Psoas muscle (tissue), 8 donors: Measurements from ENCODE around the gene KLHL29. TPM values are rescaled to one million over a fixed set of nuclear protein-coding genes. Genes with fewer than 3 reads are reported as not detected.
"Not testable (repeated sequence)": the region's sequence is repeated elsewhere in the genome, so short reads cannot be mapped to it uniquely, and the experiment has no call there.

Experiments used
- ATAC-seq, 4 donors: fragments of 200-7000 bp; cut with Tn5 transposase; one replicate each; pipeline ENCODE4 v1.9.1; 2020; ENCODE audit warnings: moderate library complexity in 3 of 4, mild to moderate bottlenecking in 2 of 4
- DNase-seq, 2 donors: peaks; one replicate each; pipeline ENCODE4 v3.0.0-alpha.2; 2020
- H3K27ac ChIP-seq: fragments of 200-600 bp; one replicate; pipeline ENCODE4 v1.8.0; 2022
- H3K27me3 ChIP-seq, 3 donors: fragments of 200-600 bp in 1 of 3; one replicate each; pipeline versions ENCODE4 v1.6.1 to v1.8.0; 2013 to 2022; ENCODE audit warnings: low read length in 2 of 3, mild to moderate bottlenecking in 2 of 3, moderate library complexity in 1 of 3; ENCODE audit not compliant: insufficient read depth in 3 of 3
- H3K36me3 ChIP-seq, 2 donors: fragments of 200-600 bp in 1 of 2; one replicate each; pipeline versions ENCODE4 v1.6.1 to v1.8.0; 2013 to 2022; ENCODE audit warnings: low read depth in 1 of 2, mild to moderate bottlenecking in 1 of 2, moderate library complexity in 1 of 2; ENCODE audit not compliant: insufficient read depth in 1 of 2
- H3K4me1 ChIP-seq: fragments of 200-600 bp; one replicate; pipeline ENCODE4 v1.8.0; 2022
- H3K4me3 ChIP-seq: fragments of 200-600 bp; one replicate; pipeline ENCODE4 v1.8.0; 2022; ENCODE audit warnings: mild to moderate bottlenecking
- H3K9me3 ChIP-seq: fragments of 200-600 bp; one replicate; pipeline ENCODE4 v1.8.0; 2022
- CTCF ChIP-seq: fragments of 200-600 bp; IDR thresholded peaks from one replicate; pipeline ENCODE4 v1.8.0; 2022; ENCODE audit warnings: antibody characterized with exemption
- WGBS, 3 donors: extraction: QIAGEN DNeasy Blood & Tissue Kit; methylation state at CpG; one replicate each; pipeline versions ENCODE4 v1.1.6 to v1.1.7; 2013; 5-methylcytosine and 5-hydroxymethylcytosine counted together
- intact Hi-C, 2 donors: fragments of 100-400 bp; cut with DNase I; formaldehyde crosslinking; loops; one replicate each; pipeline versions ENCODE4 v1.11.0 to v1.14.2; 2022
- polyA plus RNA-seq, 3 donors: library from polyadenylated mRNA; stranded (reverse); fragments of 200-250 nt; gene quantifications; one replicate each; pipeline ENCODE4 v1.2.3, GENCODE V29; 2013
- total RNA-seq, 4 donors: library from RNA; stranded (reverse); fragmentation: NEBNext Ultra II Directional in 2 of 4; extraction: Animal tissue kit (Norgen Biotek cat#: 25700) in 2 of 4; gene quantifications; one replicate each; pipeline versions ENCODE4 v1.2.1 to v1.2.4, GENCODE V29; 2021 to 2023
- donor health status: healthy with polysubstance abuse.
- donor health status: DM: no; HTN: no; CAD: no; lungs with moderate emphysema.
- donor health status: Bipolar disorder and iron deficiency.
- donor health status: healthy.
- donor health status: DM: yes; HTN: yes; CAD: no.
- donor health status: DM: no; HTN: no; CAD: no.
- donor health status: DM: no; HTN: no; CAD: no.
- donor health status: DM: yes; HTN: yes; CAD: no.

KLHL29 gene
- total and polyA plus RNA-seq, 7 donors, result 4.4 to 14.1 (median 6.8) TPM

GRCh38 chr2:23720705-23721453 is 335.9 kb downstream of the KLHL29 start:
- WGBS, 3 donors, result 48 to 59% (median 54%) methylated on average over 4 of the region's 4 CpGs
- DNase-seq (no peak), ATAC-seq (peak in 3 of 4 donors; percentile 24 to 48 (median 36))
- no peaks in the 10 kb centered on the region for H3K27me3 ChIP-seq
- intact Hi-C loops, result no loop called here
- no peak overlapping the region for H3K27ac ChIP-seq
- TF ChIP-seq CTCF, result no peak
- H3K9me3 ChIP-seq, result peaks cover 3% of the 10 kb centered on the region
- H3K4me1 ChIP-seq, result no peaks in the 10 kb centered on the region
- H3K4me3 ChIP-seq, result no peak overlapping the region
- no peaks in the 10 kb centered on the region for H3K36me3 ChIP-seq

- H3K4me1 ChIP-seq, result no peaks in the 10 kb centered on the region
- ATAC-seq (peak; percentile 60 to 65 (median 63)), DNase-seq (no peak)
- no peak overlapping the region for H3K4me3 ChIP-seq
- peaks cover 3% of the 10 kb centered on the region for H3K9me3 ChIP-seq
- intact Hi-C loops, result no loop called here
- no peak overlapping the region for H3K27ac ChIP-seq
- TF ChIP-seq CTCF, result no peak
- peaks cover 0 to 5% of the 10 kb centered on the region in 2 donors for H3K36me3 ChIP-seq
- no peaks in the 10 kb centered on the region for H3K27me3 ChIP-seq
- whole genome bisulfite sequencing, 3 donors, result 24 to 40% (median 33%) methylated on average over 2 of the region's 2 CpGs
Measured at GRCh38 chr2:23721454-23721826, 336.5 kb downstream of the KLHL29 start.

- 97 to 98% (median 98%) methylated on average over 3 of the region's 3 CpGs for WGBS, 3 donors
- no peak for TF ChIP-seq CTCF
- Histone ChIP-seq H3K27ac (no peak overlapping the region), H3K4me3 (no peak overlapping the region), H3K27me3 (no peaks in the 10 kb centered on the region), H3K9me3 (peaks cover 3% of the 10 kb centered on the region), H3K4me1 (no peaks in the 10 kb centered on the region), H3K36me3 (peaks cover 0 to 7% of the 10 kb centered on the region in 2 donors)
- intact Hi-C loops, result no loop called here
- no peak for DNase-seq
- no peak for ATAC-seq
Measured at GRCh38 chr2:23722255-23722654, 337.3 kb downstream of the KLHL29 start.

- H3K9me3 ChIP-seq, H3K36me3 ChIP-seq, DNase-seq, H3K27me3 ChIP-seq, intact Hi-C loops, H3K4me1 ChIP-seq, ATAC-seq, H3K4me3 ChIP-seq, H3K27ac ChIP-seq: not testable (repeated sequence)
- 93 to 97% (median 94%) methylated on average over 3 of the region's 3 CpGs for WGBS, 3 donors
Measured at GRCh38 chr2:23723029-23723428, 338.1 kb downstream of the KLHL29 start.

- no peaks in the 10 kb centered on the region for H3K27me3 ChIP-seq
- no peaks in the 10 kb centered on the region for H3K9me3 ChIP-seq
- H3K4me1 ChIP-seq, result no peaks in the 10 kb centered on the region
- 87 to 94% (median 92%) methylated on average over 3 of the region's 3 CpGs for WGBS, 3 donors
- ATAC-seq, result no peak
- H3K4me3 ChIP-seq, result no peak overlapping the region
- intact Hi-C loops, result no loop called here
- H3K27ac ChIP-seq, result no peak overlapping the region
- DNase-seq, result no peak
- H3K36me3 ChIP-seq, result peaks cover 0 to 4% of the 10 kb centered on the region in 2 donors
- TF ChIP-seq CTCF, result no peak
Measured at GRCh38 chr2:23734416-23734815, 349.4 kb downstream of the KLHL29 start.

GRCh38 chr2:23736783-23737182 is 351.8 kb downstream of the KLHL29 start:
- H3K36me3 ChIP-seq, DNase-seq, H3K9me3 ChIP-seq, ATAC-seq, H3K4me3 ChIP-seq, H3K4me1 ChIP-seq, H3K27me3 ChIP-seq, intact Hi-C loops, H3K27ac ChIP-seq: not testable (repeated sequence)
- 97 to 99% (median 98%) methylated on average over 9 of the region's 9 CpGs for WGBS, 3 donors
